Measurements from ENCODE around the gene OPCML. TPM values are rescaled to one million over a fixed set of nuclear protein-coding genes. Genes with fewer than 3 reads are reported as not detected.

The OPCML gene
- total RNA-seq, 1 donor from 2014 or later: 1.7 TPM

DNA sequence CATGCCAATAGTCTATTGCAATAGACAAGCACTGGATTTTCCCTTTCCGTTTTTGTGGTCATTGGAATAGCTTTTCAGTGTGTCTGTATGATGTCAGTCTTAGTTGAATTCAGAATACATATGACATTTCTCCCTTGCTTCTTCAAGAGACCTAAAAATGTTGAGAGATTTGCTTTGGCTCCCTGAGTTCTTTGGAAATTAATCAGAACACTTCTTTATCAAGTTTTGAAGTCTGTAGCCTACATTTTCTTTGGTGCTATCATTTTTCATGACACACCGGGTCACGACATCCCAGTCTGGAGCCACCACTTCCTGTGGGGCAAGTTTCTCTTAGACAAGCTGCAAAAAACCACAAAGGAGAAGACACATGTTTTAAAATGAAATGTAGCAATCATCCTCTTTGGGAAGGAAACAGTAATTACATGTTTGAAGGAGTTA is 847.1 kb downstream of the OPCML start:
- no peak overlapping the region for H3K27ac Mint-ChIP-seq
- DNase-seq (ENCODE audit: low spot score, unreplicated experiment): no peak
- H3K9me3 Mint-ChIP-seq (ENCODE audit: low read depth): no peaks in the 10 kb centered on the region
- peaks cover 10% of the 10 kb centered on the region for H3K4me1 Mint-ChIP-seq (ENCODE audit: low read depth)
- no peak for TF ChIP-seq CTCF (IDR thresholded peaks at IDR 0.05; ENCODE audit: unreplicated experiment)
- no peak overlapping the region for H3K4me3 Mint-ChIP-seq (ENCODE audit: low read depth)
- H3K27me3 Mint-ChIP-seq: peaks cover 46% of the 10 kb centered on the region
- no peaks in the 10 kb centered on the region for H3K36me3 Mint-ChIP-seq (ENCODE audit: insufficient read depth)

GRCh38 chr11:132683602-132684001 is 848.7 kb downstream of the OPCML start:
- no peaks in the 10 kb centered on the region for H3K36me3 Mint-ChIP-seq (ENCODE audit: insufficient read depth)
- DNase-seq (ENCODE audit: low spot score, unreplicated experiment): no peak
- H3K27ac Mint-ChIP-seq: no peak overlapping the region
- peaks cover 4% of the 10 kb centered on the region for H3K9me3 Mint-ChIP-seq (ENCODE audit: low read depth)
- H3K4me3 Mint-ChIP-seq (ENCODE audit: low read depth): no peak overlapping the region
- H3K4me1 Mint-ChIP-seq (ENCODE audit: low read depth): peaks cover 8% of the 10 kb centered on the region
- peaks cover 40% of the 10 kb centered on the region for H3K27me3 Mint-ChIP-seq
- no peak for TF ChIP-seq CTCF (IDR thresholded peaks at IDR 0.05; ENCODE audit: unreplicated experiment)

GRCh38 chr11:132681971-132682370 is 850.3 kb downstream of the OPCML start:
- TF ChIP-seq CTCF (IDR thresholded peaks at IDR 0.05; ENCODE audit: unreplicated experiment): no peak
- H3K9me3 Mint-ChIP-seq (ENCODE audit: low read depth): peaks cover 16% of the 10 kb centered on the region
- peaks cover 8% of the 10 kb centered on the region for H3K4me1 Mint-ChIP-seq (ENCODE audit: low read depth)
- H3K36me3 Mint-ChIP-seq (ENCODE audit: insufficient read depth): peaks cover 2% of the 10 kb centered on the region
- no peak overlapping the region for H3K4me3 Mint-ChIP-seq (ENCODE audit: low read depth)
- no peak overlapping the region for H3K27ac Mint-ChIP-seq
- H3K27me3 Mint-ChIP-seq: peaks cover 30% of the 10 kb centered on the region
- no peak for DNase-seq (ENCODE audit: low spot score, unreplicated experiment)

- Mint-ChIP-seq H3K4me1 (ENCODE audit: low read depth) (peaks cover 8% of the 10 kb centered on the region), H3K27me3 (peaks cover 16% of the 10 kb centered on the region), H3K9me3 (ENCODE audit: low read depth) (peaks cover 16% of the 10 kb centered on the region), H3K27ac (no peak overlapping the region), H3K4me3 (ENCODE audit: low read depth) (no peak overlapping the region), H3K36me3 (ENCODE audit: insufficient read depth) (peaks cover 2% of the 10 kb centered on the region)
- TF ChIP-seq CTCF (IDR thresholded peaks at IDR 0.05; ENCODE audit: unreplicated experiment): no peak
- DNase-seq (ENCODE audit: low spot score, unreplicated experiment): no peak
Measured at GRCh38 chr11:132680584-132680983, 851.7 kb downstream of the OPCML start.

DNA sequence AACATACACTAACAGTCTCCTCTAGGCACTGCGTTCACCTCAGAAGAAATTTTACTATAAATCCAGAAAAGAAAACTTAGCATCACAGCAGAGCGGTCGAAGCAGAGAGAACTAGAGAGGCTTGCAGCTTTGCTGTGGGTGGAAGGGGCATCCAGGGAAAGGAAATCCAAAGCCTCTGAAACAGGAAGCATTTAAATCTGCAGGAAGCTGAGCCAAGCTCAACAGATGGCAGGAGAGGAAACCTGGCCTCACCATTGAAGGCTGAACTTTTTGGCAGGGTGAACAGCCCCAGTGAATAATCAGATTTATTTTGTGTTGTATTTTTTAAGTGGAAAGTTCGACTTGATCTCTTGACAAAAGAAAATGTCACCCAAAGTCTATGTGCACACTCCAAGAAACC is 858.1 kb downstream of the OPCML start:
- Mint-ChIP-seq H3K4me3 (ENCODE audit: low read depth) (no peak overlapping the region), H3K36me3 (ENCODE audit: insufficient read depth) (peaks cover 2% of the 10 kb centered on the region), H3K27me3 (peaks cover 17% of the 10 kb centered on the region), H3K27ac (no peak overlapping the region), H3K4me1 (ENCODE audit: low read depth) (peaks cover 1% of the 10 kb centered on the region), H3K9me3 (ENCODE audit: low read depth) (peaks cover 13% of the 10 kb centered on the region)
- TF ChIP-seq CTCF (IDR thresholded peaks at IDR 0.05; ENCODE audit: unreplicated experiment): no peak
- DNase-seq (ENCODE audit: low spot score, unreplicated experiment): no peak
